Body of pancreas (tissue), 4 donors: ENCODE measurements around the gene ROBO2.

Experiments
- POLR2A ChIP-seq, 3 donors: fragments of 450-650 bp; IDR thresholded peaks; one replicate each; pipeline ENCODE4 v1.6.1; 2016; ENCODE audit warnings: antibody characterized with exemption in 3 of 3, mild to moderate bottlenecking in 2 of 3
- TF ChIP-seq, protein P1 (sequence below), 7 experiments: fragments of 450-650 bp in 4 of 7; fragments of 200-600 bp in 3 of 7; sonication (generic) in 3 of 7; IDR thresholded peaks; one replicate each; pipeline ENCODE4 v1.5.1; 2016 to 2019; ENCODE audit warnings: antibody characterized with exemption in 7 of 7

DNA sequence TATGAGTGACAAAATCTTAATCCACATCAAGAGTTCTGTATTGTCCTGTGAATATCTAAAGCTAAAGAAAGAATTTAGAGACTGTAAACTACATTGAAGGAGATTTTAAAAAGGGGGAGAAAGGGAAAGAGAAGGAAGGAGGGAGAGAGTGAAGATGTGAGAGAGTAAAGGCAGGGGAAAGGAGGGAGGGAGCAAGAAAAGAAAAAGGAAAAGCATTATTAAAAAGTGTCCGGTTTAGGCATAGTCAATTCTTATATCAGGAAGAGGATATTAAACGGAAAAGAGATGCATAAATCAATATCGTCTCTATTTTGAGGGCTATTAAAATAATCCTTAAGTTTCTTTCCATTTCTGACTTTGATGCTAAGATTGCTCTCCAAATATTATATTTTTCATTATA, 332.1 kb downstream of the ROBO2 start:
- TF ChIP-seq, protein P1, sequence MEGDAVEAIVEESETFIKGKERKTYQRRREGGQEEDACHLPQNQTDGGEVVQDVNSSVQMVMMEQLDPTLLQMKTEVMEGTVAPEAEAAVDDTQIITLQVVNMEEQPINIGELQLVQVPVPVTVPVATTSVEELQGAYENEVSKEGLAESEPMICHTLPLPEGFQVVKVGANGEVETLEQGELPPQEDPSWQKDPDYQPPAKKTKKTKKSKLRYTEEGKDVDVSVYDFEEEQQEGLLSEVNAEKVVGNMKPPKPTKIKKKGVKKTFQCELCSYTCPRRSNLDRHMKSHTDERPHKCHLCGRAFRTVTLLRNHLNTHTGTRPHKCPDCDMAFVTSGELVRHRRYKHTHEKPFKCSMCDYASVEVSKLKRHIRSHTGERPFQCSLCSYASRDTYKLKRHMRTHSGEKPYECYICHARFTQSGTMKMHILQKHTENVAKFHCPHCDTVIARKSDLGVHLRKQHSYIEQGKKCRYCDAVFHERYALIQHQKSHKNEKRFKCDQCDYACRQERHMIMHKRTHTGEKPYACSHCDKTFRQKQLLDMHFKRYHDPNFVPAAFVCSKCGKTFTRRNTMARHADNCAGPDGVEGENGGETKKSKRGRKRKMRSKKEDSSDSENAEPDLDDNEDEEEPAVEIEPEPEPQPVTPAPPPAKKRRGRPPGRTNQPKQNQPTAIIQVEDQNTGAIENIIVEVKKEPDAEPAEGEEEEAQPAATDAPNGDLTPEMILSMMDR (IDR thresholded peaks at IDR 0.05), result no peak
- no peak for TF ChIP-seq POLR2A (IDR thresholded peaks at IDR 0.05)
